ENCODE data around the gene HOXC13. TPM values are rescaled to one million over a fixed set of nuclear protein-coding genes. Genes with fewer than 3 reads are reported as not detected.

HOXC13 gene, protein sequence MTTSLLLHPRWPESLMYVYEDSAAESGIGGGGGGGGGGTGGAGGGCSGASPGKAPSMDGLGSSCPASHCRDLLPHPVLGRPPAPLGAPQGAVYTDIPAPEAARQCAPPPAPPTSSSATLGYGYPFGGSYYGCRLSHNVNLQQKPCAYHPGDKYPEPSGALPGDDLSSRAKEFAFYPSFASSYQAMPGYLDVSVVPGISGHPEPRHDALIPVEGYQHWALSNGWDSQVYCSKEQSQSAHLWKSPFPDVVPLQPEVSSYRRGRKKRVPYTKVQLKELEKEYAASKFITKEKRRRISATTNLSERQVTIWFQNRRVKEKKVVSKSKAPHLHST
- not detected for total RNA-seq

GRCh38 chr12:53938326-53939140 is at the start of gene HOXC13:
TSS of gene HOXC13 (plus strand) at chr12:53938831. CDS start at chr12:53938907, 76 bp downstream.
- Mint-ChIP-seq H3K27me3 (ENCODE audit: low read depth) (peaks cover 88% of the 10 kb centered on the region), H3K36me3 (ENCODE audit: insufficient read depth) (no peaks in the 10 kb centered on the region), H3K4me3 (no peak within 1 kb of the TSS), H3K4me1 (ENCODE audit: low read depth) (peaks cover 12% of the 10 kb centered on the region), H3K9me3 (no peaks in the 10 kb centered on the region)
- ATAC-seq, result peak; percentile 74 to 83
- DNase-seq, result no peak

GRCh38 chr12:53890081-53890480 is 48.5 kb upstream of the HOXC13 start:
- Mint-ChIP-seq H3K9me3 (no peaks in the 10 kb centered on the region), H3K4me3 (no peak overlapping the region)

DNA sequence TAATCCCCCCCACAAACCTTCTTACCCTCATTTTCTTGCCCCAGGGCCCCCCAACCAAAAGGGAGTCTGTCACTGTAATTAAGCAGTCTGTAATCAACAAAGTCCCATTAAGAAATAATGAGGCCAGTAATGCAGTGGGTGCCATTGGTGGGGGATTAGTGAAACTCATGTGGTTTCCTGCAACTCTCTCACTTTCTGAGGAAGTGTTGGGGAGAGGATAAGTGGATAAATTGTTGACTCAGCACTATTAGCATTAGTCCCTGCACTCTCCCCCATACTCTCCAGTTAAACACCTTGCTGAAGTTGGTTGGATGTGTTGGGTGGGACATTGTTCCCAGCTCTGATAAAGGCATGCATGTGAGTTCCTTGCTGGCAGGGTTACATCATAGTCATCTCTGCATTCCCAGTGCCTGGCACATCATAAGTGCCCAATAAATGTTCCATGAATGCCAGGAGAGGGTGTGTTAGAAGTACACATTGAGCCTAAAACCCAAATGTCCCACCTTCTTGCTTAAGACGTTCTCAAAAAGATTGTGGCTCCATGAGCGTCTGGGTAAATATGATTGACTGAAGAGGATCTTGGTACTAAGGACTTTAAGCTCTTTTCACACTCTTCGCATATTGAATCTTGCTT is 45.8 kb upstream of the HOXC13 start:
- ATAC-seq, result no peak

More at GRCh38 chr12:53890081-53890480, 48.5 kb upstream of the HOXC13 start:
- Mint-ChIP-seq H3K4me1 (ENCODE audit: low read depth) (no peaks in the 10 kb centered on the region), H3K36me3 (ENCODE audit: insufficient read depth) (no peaks in the 10 kb centered on the region), H3K27me3 (ENCODE audit: low read depth) (peaks cover 58% of the 10 kb centered on the region)
- no peak for ATAC-seq
- DNase-seq, result no peak

GRCh38 chr12:53899230-53899629 is 39.4 kb upstream of the HOXC13 start:
- ATAC-seq (no peak), DNase-seq (no peak)
- Mint-ChIP-seq H3K9me3 (no peaks in the 10 kb centered on the region), H3K4me1 (ENCODE audit: low read depth) (no peaks in the 10 kb centered on the region), H3K36me3 (ENCODE audit: insufficient read depth) (no peaks in the 10 kb centered on the region), H3K27me3 (ENCODE audit: low read depth) (peaks cover 66% of the 10 kb centered on the region), H3K4me3 (no peak overlapping the region)

More for the DNA sequence above, 45.8 kb upstream of the HOXC13 start:
- no peak for DNase-seq
- Mint-ChIP-seq H3K36me3 (ENCODE audit: insufficient read depth) (no peaks in the 10 kb centered on the region), H3K9me3 (no peaks in the 10 kb centered on the region), H3K4me1 (ENCODE audit: low read depth) (no peaks in the 10 kb centered on the region), H3K27me3 (ENCODE audit: low read depth) (peaks cover 65% of the 10 kb centered on the region), H3K4me3 (no peak overlapping the region)

- no peaks in the 10 kb centered on the region for H3K4me1 Mint-ChIP-seq (ENCODE audit: low read depth)
- H3K9me3 Mint-ChIP-seq, result no peaks in the 10 kb centered on the region
- H3K36me3 Mint-ChIP-seq (ENCODE audit: insufficient read depth), result no peaks in the 10 kb centered on the region
- ATAC-seq (no peak), DNase-seq (no peak)
- no peak overlapping the region for H3K4me3 Mint-ChIP-seq
- H3K27me3 Mint-ChIP-seq (ENCODE audit: low read depth), result peaks cover 30% of the 10 kb centered on the region
Observed at GRCh38 chr12:53907103-53907502, 31.5 kb upstream of the HOXC13 start.

DNA sequence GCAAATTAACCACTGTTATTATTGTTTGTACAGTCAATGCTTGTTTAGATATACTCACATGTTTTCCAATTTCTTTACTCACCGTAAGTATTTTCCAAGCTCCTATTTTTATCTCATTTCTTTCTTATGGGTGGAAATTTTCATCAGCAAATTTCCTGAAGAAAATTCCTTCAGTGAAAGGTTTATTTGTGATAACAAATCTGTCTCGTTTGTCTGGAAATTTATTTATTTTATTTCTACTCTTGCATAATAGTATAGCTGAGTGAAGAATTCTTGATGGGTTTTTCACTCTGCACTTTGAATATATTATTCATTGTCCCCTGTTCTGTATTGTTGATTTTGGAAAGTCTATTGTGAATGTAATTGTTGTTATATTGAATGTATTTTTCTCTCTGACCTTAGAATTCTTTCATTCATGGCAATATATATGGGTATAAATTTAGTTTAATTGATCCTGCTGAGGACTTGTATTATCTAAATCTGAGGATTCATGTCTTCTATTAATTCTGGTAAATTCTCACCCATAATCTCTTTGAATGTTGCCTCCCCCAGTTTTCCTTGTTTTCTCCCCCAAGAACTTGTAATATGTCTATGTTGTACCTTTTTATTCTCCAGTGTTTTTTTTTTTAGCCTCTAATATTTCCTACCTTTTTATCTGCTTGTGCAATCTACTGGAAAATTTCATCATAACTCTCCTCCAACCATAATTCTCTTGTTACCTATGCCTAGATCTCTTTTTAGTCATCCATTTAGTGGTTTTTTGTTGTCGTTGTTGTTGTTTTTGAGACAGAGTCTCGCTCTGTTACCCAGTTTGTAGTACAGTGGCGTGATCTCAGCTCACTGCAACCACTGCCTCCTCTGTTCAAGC is 21.6 kb upstream of the HOXC13 start:
- DNase-seq (no peak), ATAC-seq (no peak)
- Mint-ChIP-seq H3K4me1 (ENCODE audit: low read depth) (no peaks in the 10 kb centered on the region), H3K9me3 (no peaks in the 10 kb centered on the region), H3K27me3 (ENCODE audit: low read depth) (peaks cover 57% of the 10 kb centered on the region), H3K4me3 (no peak overlapping the region), H3K36me3 (ENCODE audit: insufficient read depth) (no peaks in the 10 kb centered on the region)

DNA sequence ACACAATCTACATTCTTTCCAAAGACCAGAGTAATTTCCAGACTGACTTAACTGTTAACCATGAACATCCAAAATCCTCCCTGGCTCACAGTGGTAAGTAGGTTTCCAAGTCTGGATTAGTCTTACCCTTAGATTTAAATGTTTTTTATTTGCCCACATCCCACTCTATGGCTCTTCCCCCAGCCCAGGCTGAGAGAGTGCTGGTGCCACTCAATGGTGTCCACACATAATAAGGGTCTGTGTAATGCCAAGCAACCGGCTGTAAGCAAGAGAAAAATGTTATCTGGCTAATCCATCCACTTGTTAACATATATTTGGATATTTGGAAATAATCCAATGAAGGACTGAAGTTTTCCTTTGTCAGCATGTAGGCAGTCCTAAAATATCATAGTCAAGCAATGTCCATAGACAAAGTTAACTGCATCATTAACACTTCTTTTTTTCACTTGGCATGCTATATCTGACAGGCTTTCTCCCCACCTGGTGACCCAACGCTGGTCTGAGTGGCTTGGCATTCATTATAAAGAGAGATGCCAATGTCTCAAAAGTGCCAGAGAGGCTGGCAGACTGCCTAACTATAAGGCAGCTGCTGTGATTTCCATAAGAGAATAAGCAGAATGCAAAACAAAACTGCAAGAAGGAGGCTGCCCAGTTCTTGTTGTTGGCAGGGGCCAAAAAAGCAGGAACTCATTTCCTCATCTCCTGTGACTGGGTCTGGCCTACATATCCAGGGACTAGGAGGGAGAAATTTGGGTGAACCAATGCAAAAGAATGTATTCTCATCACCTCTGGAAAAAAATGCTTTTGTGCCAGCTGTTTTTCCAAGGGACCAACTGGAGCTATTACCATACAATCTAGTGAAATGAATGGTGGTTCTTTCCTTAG is 13.9 kb upstream of the HOXC13 start:
- H3K9me3 Mint-ChIP-seq, result no peaks in the 10 kb centered on the region
- no peak for DNase-seq
- H3K27me3 Mint-ChIP-seq (ENCODE audit: low read depth), result peaks cover 83% of the 10 kb centered on the region
- H3K4me1 Mint-ChIP-seq (ENCODE audit: low read depth), result no peaks in the 10 kb centered on the region
- no peak overlapping the region for H3K4me3 Mint-ChIP-seq
- ATAC-seq, result no peak
- H3K36me3 Mint-ChIP-seq (ENCODE audit: insufficient read depth), result no peaks in the 10 kb centered on the region

DNA sequence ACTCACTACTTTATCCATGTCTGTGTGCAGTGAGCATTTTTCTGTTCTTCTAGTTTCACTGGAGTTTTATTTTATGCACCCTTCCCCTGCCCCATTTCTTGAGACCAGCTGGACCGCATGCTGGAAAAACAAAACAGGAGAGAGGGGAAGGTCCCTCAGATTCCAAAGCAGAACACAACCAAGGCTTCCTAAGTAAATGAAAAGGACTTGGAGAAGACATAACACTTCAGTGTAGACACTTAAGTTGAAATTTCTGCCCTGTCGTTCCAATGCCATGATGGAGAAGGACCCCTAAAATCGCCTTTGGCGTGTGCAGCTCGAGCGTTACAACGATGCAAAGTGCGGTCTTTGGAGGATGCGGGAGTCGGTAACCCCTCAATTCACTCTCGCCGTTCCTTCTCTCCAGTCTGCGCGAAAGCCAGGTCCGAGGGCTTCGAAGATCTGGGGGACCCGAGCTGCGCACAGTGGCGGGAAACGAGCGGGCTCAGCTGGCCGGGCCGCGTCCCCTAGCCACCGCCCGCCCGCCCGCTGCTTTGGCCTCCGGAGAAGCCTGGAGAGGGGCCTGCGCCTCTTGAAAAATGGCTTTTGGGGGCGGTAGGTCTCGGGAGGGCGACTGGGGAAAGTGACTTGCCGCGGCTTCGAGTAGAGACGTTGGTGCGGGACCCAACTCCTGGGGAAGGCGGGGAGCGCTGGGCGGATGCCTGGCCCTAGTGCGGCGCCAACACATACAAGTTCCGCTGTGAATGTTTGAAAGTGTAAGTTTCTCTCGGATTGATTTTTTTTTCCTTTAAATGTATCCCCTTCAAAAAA is 11.2 kb upstream of the HOXC13 start:
- H3K4me1 Mint-ChIP-seq (ENCODE audit: low read depth), result no peaks in the 10 kb centered on the region
- H3K27me3 Mint-ChIP-seq (ENCODE audit: low read depth), result peaks cover 89% of the 10 kb centered on the region
- no peak for DNase-seq
- H3K9me3 Mint-ChIP-seq, result peaks cover 4% of the 10 kb centered on the region
- H3K4me3 Mint-ChIP-seq, result no peak overlapping the region
- no peaks in the 10 kb centered on the region for H3K36me3 Mint-ChIP-seq (ENCODE audit: insufficient read depth)
- no peak for ATAC-seq

DNA sequence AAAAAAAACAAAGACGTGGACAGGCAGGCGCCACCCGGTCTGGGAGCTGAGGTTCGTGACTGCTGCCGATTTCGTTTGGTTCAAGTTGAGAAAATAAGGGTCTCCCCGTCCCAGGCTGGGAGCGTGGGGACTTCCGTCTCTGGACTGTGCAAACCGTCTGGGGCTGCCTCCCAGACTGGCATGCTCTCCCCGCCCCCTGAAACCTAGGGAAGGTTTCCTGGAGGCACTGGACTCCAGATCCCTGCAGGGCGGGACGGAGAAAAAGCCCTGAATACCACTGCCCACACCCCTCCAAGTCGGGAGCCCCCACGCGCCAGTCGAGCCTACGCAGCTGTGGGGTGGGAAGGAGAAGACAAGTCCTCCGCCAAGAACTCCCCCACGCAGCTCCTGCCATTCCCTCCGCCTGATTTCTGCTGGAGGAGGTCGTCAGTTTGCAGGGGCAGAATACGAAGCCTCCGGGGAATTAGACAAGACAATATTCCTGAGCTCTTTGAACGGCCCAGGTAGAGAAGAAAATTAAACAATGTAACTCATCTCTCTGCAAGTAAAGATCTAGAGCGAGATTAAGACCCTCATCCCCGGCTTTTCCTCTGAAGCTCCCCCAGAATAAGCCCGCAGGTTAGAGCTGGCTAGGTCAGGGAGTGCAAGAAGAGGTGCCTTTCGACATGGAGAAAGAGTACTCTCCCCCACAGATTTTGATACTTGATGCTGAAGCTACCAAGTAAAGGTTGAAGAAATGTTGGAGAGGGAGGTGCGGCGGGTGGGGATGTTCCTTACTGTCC is 10.4 kb upstream of the HOXC13 start:
- Mint-ChIP-seq H3K4me3 (no peak overlapping the region), H3K4me1 (ENCODE audit: low read depth) (no peaks in the 10 kb centered on the region), H3K27me3 (ENCODE audit: low read depth) (peaks cover 90% of the 10 kb centered on the region), H3K36me3 (ENCODE audit: insufficient read depth) (no peaks in the 10 kb centered on the region), H3K9me3 (peaks cover 4% of the 10 kb centered on the region)
- no peak for ATAC-seq
- DNase-seq, result no peak

DNA sequence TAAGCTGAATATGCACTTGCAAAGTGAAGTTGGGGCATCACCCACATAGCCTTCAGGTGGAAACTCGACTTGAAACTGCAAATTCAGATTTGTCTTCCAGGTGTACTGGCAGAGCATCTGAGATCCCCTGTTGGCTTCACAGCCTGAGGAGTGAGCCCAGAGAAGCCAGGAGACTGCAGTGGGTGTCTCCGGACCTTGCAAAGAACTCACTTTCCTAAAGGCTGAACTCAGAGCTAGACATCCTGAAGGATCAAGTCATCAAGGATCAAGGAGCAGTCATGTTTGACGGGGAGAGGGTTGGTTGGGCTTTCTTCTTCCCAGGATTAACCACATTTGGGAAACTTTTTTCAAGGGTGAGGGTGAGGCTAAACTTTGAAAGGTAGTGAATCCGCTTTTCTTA is 9.1 kb upstream of the HOXC13 start:
- Mint-ChIP-seq H3K27me3 (ENCODE audit: low read depth) (peaks cover 90% of the 10 kb centered on the region), H3K36me3 (ENCODE audit: insufficient read depth) (no peaks in the 10 kb centered on the region), H3K4me1 (ENCODE audit: low read depth) (no peaks in the 10 kb centered on the region), H3K4me3 (no peak overlapping the region), H3K9me3 (peaks cover 4% of the 10 kb centered on the region)
- DNase-seq (no peak), ATAC-seq (no peak)

GRCh38 chr12:53930591-53931255 is 7.9 kb upstream of the HOXC13 start:
- Mint-ChIP-seq H3K9me3 (peaks cover 4% of the 10 kb centered on the region), H3K4me1 (ENCODE audit: low read depth) (peaks cover 6% of the 10 kb centered on the region), H3K36me3 (ENCODE audit: insufficient read depth) (no peaks in the 10 kb centered on the region), H3K4me3 (no peak overlapping the region), H3K27me3 (ENCODE audit: low read depth) (peaks cover 90% of the 10 kb centered on the region)
- ATAC-seq (no peak), DNase-seq (no peak)
